Spleen (tissue), 11 donors: ENCODE results near the gene SLC49A4. TPM values are rescaled to one million over a fixed set of nuclear protein-coding genes. Genes with fewer than 3 reads are reported as not detected.
A peak's percentile ranks its signal among the peaks of the same experiment; 100 is the strongest.

Source experiments
- DNase-seq: peaks from one replicate; pipeline ENCODE4 v3.0.0-alpha.2; 2020
- H3K27ac ChIP-seq, 8 donors: fragments of 200-600 bp; sonication (generic) in 7 of 8; 1 replicate in 4 of 8; 2 replicates in 4 of 8; pipeline versions ENCODE4 v1.5.0 to v1.8.0; 2016 to 2021; ENCODE audit warnings: inconsistent platforms in 4 of 8, mild to moderate bottlenecking in 4 of 8, moderate library complexity in 1 of 8
- H3K27me3 ChIP-seq, 7 donors: fragments of 200-600 bp; sonication (generic) in 6 of 7; replicated peaks in 1 of 7; 1 replicate in 4 of 7; 2 replicates in 3 of 7; pipeline versions ENCODE4 v1.5.0 to v1.8.0; 2016 to 2021; ENCODE audit warnings: inconsistent platforms in 3 of 7, mild to moderate bottlenecking in 1 of 7
- H3K36me3 ChIP-seq, 6 donors: fragments of 200-600 bp; sonication (generic) in 5 of 6; 1 replicate in 4 of 6; 2 replicates in 2 of 6; pipeline versions ENCODE4 v1.5.0 to v1.8.0; 2016 to 2021; ENCODE audit warnings: inconsistent platforms in 2 of 6
- H3K4me1 ChIP-seq, 6 donors: fragments of 200-600 bp; sonication (generic) in 5 of 6; 1 replicate in 3 of 6; 2 replicates in 3 of 6; pipeline versions ENCODE4 v1.5.0 to v1.8.0; 2016 to 2021; ENCODE audit warnings: inconsistent platforms in 3 of 6
- H3K4me3 ChIP-seq, 8 donors: fragments of 200-600 bp; sonication (generic) in 7 of 8; 1 replicate in 4 of 8; 2 replicates in 4 of 8; pipeline versions ENCODE4 v1.5.0 to v1.8.0; 2016 to 2021; ENCODE audit warnings: inconsistent platforms in 4 of 8, mild to moderate bottlenecking in 4 of 8, moderate library complexity in 2 of 8
- H3K9me3 ChIP-seq, 8 donors: fragments of 200-600 bp; sonication (generic) in 7 of 8; 1 replicate in 4 of 8; 2 replicates in 4 of 8; pipeline versions ENCODE4 v1.5.0 to v1.8.0; 2016 to 2021; ENCODE audit warnings: inconsistent platforms in 4 of 8
- CTCF ChIP-seq, 11 experiments: fragments of 200-600 bp in 7 of 11; fragments of 450-650 bp in 4 of 11; sonication (generic) in 4 of 11; IDR thresholded peaks in 8 of 11; conservative IDR thresholded peaks in 3 of 11; 1 replicate in 7 of 11; 2 replicates in 4 of 11; pipeline versions ENCODE4 v1.4.0 to v1.8.0; 2016 to 2021; ENCODE audit warnings: antibody characterized with exemption in 11 of 11, inconsistent platforms in 4 of 11, mild to moderate bottlenecking in 1 of 11
- POLR2A ChIP-seq, 3 donors: fragments of 450-650 bp; IDR thresholded peaks; one replicate each; pipeline ENCODE4 v1.5.1; 2017; ENCODE audit warnings: antibody characterized with exemption in 3 of 3, mild to moderate bottlenecking in 1 of 3
- POLR2AphosphoS5 ChIP-seq, 3 donors: sonication (generic); formaldehyde crosslinking; IDR thresholded peaks; one replicate each; pipeline ENCODE4 v1.5.1; 2017; ENCODE audit warnings: antibody characterized with exemption in 3 of 3
- WGBS, 5 donors: extraction: QIAGEN DNeasy Blood & Tissue Kit in 3 of 5; methylation state at CpG; one replicate each; pipeline versions ENCODE4 v1.1.5 to v1.1.7; 2013 to 2018; 5-methylcytosine and 5-hydroxymethylcytosine counted together
- intact Hi-C: fragments of 100-400 bp; cut with DNase I; formaldehyde crosslinking; loops from one replicate; pipeline ENCODE4 v1.15.0; 2023; ENCODE audit warnings: low total_unique reads
- polyA plus RNA-seq, 3 donors: library from polyadenylated mRNA; stranded (reverse); fragments of 200-250 nt; gene quantifications; one replicate each; pipeline ENCODE4 v1.2.1, GENCODE V29; 2013
- total RNA-seq, 7 donors: library from RNA; depleted of rRNA in 3 of 7; stranded (reverse); fragments of >200 nt in 3 of 7; fragmentation: NEBNext Ultra II Directional in 4 of 7; extraction: Animal tissue kit (Norgen Biotek cat#: 25700) in 4 of 7; gene quantifications; one replicate each; pipeline versions ENCODE4 v1.1.0 to v1.2.1, GENCODE V29; 2016 to 2021
- donor health status: healthy with polysubstance abuse.
- donor health status: DM: no; HTN: no; CAD: no; lungs with moderate emphysema.
- donor health status: DM: no; HTN: no; CAD: no.
- donor health status: Bipolar disorder and iron deficiency.
- donor health status: healthy.
- donor health status: DM: no; HTN: no; CAD: no.
- donor health status: DM: yes; HTN: yes; CAD: no.

Gene SLC49A4
- total and polyA plus RNA-seq, 10 donors = 1.3 to 31.8 (median 14.5) TPM

GRCh38 chr3:122912772-122913538, 118.1 kb downstream of the SLC49A4 start:
- 36 to 59% (median 44%) methylated on average over 23 to 76 of the region's 76 CpGs for WGBS, 5 donors
- H3K9me3 ChIP-seq = no peaks in the 10 kb centered on the region
- intact Hi-C loops = no loop called here
- H3K4me3 ChIP-seq = peak overlapping the region in 2 of 8 donors; percentile 20 to 53
- peaks cover 0 to 31% (median 17%) of the 10 kb centered on the region in 7 donors for H3K27me3 ChIP-seq
- no peaks in the 10 kb centered on the region for H3K36me3 ChIP-seq
- no peak for DNase-seq
- H3K27ac ChIP-seq = no peak overlapping the region
- no peak for TF ChIP-seq CTCF (IDR thresholded peaks at IDR 0.05 in 8 of 11, conservative IDR thresholded peaks at IDR 0.05 in 3 of 11)
- no peak for TF ChIP-seq POLR2A (IDR thresholded peaks at IDR 0.05)
- no peak for TF ChIP-seq POLR2AphosphoS5 (IDR thresholded peaks at IDR 0.05)
- H3K4me1 ChIP-seq = peaks cover 0 to 9% (median 0%) of the 10 kb centered on the region in 6 donors

GRCh38 chr3:122913539-122914100, 118.8 kb downstream of the SLC49A4 start:
- 72 to 90% (median 79%) methylated on average over 26 to 33 of the region's 33 CpGs for WGBS, 5 donors
- H3K4me3 ChIP-seq = peak overlapping the region in 1 of 8 donors; percentile 53

GRCh38 chr3:122915300-122916055, 120.6 kb downstream of the SLC49A4 start:
- Histone ChIP-seq H3K4me3 (no peak overlapping the region), H3K4me1 (peaks cover 0 to 9% (median 0%) of the 10 kb centered on the region in 6 donors), H3K36me3 (no peaks in the 10 kb centered on the region), H3K27ac (no peak overlapping the region), H3K9me3 (no peaks in the 10 kb centered on the region), H3K27me3 (peaks cover 0 to 40% (median 17%) of the 10 kb centered on the region in 7 donors)
- intact Hi-C loops = no loop called here
- DNase-seq = peak; percentile 57
- no peak for TF ChIP-seq CTCF (IDR thresholded peaks at IDR 0.05 in 8 of 11, conservative IDR thresholded peaks at IDR 0.05 in 3 of 11)
- TF ChIP-seq POLR2AphosphoS5 (IDR thresholded peaks at IDR 0.05) = no peak
- TF ChIP-seq POLR2A (IDR thresholded peaks at IDR 0.05) = no peak
- WGBS, 5 donors = 85 to 94% (median 89%) methylated on average over 17 of the region's 17 CpGs

More at GRCh38 chr3:122913539-122914100, 118.8 kb downstream of the SLC49A4 start:
- peak; percentile 70 for DNase-seq
- peaks cover 0 to 31% (median 17%) of the 10 kb centered on the region in 7 donors for H3K27me3 ChIP-seq
- no peaks in the 10 kb centered on the region for H3K9me3 ChIP-seq
- H3K36me3 ChIP-seq = no peaks in the 10 kb centered on the region
- H3K27ac ChIP-seq = no peak overlapping the region
- TF ChIP-seq POLR2A (IDR thresholded peaks at IDR 0.05) (no peak), CTCF (IDR thresholded peaks at IDR 0.05 in 8 of 11, conservative IDR thresholded peaks at IDR 0.05 in 3 of 11) (no peak), POLR2AphosphoS5 (IDR thresholded peaks at IDR 0.05) (no peak)
- H3K4me1 ChIP-seq = peaks cover 0 to 9% (median 0%) of the 10 kb centered on the region in 6 donors
- intact Hi-C loops = no loop called here
